ENCODE data around the gene MPDU1. TPM values are rescaled to one million over a fixed set of nuclear protein-coding genes. Genes with fewer than 3 reads are reported as not detected.
"Not testable (repeated sequence)": the region's sequence is repeated elsewhere in the genome, so short reads cannot be mapped to it uniquely, and the experiment has no call there.

MPDU1 gene
- total RNA-seq, 1 donor from 2014 or later = 76.4 TPM

DNA sequence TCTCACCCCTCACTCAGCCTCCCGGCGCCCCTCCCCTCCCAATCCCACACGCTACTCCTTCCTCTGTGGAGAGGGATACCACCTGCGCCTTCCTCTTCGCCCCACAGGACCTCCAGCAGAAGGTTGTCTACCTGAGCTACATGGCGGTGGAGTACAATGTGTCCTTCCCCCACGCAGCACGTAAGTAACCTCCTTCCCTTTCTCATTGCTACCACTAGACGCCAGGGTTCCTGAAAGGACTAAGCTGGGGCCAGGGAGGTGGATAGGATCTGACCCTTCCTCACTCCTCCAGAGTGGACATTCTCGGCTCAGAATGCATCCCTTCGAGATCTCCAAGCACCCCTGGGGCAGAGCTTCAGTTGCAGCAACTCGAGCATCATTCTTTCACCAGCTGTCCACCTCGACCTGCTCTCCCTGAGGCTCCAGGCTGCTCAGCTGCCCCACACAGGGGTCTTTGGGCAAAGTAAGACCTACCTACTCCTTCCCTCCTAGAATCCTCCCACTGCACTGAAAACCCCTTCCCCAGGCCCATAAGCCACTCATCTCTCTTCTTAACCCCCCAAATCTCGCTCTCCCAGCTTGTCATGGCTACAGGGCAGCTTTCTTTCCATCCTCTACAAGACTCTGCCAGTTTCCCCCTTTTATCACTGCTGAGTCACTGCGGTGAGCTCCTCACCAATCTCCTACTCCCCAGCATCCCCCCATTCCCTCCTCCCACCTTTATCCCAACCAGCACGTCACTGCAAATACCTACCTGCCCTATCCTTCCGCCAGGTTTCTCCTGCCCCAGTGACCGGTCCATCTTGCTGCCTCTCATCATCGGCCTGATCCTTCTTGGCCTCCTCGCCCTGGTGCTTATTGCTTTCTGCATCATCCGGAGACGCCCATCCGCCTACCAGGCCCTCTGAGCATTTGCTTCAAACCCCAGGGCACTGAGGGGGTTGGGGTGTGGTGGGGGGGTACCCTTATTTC, 2.8 kb upstream of the MPDU1 start:
- no peak for DNase-seq (ENCODE audit: low spot score)

DNA sequence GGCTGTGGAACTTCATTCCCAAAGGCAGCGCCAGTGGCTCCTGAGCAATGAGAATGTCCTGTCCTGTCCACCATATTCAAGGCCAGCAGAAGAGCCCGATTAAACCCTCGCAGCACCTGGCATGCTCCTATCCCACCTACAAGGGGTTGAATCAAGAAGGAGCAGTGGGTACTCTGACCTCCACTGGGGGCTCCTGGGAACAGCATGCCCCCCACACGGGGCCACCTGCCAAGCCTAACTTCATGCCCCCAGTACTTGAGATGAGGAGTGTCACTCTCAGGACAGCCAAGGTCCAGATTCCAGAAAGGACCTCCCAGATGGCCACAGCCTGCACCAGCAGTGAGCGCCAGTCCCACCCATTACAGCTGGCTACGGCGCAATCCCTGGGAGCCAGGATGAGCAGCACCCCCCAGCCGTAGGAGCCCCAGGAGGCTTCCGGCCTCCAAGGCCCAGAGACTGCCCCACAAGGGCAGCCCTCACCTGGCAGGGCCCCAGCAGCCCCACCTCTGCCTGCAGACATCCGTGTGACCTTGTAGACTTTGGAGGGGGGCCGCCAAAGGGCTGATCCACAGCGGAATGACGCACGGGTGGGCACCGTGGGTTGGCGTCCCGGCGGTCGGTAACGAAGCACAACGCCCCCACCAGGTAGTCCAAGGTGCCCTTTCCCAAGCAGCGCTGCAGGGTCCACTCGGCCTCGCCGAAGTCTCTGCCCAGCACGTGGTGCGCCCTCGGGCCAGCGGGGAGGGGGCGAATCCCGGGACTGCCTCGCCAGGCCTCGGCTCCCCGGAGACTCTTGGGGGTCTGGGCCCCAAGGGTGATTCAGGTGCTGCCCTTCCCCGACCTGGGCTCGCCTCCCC, 1.0 kb upstream of the MPDU1 start:
- DNase-seq (ENCODE audit: low spot score) = no peak

DNA sequence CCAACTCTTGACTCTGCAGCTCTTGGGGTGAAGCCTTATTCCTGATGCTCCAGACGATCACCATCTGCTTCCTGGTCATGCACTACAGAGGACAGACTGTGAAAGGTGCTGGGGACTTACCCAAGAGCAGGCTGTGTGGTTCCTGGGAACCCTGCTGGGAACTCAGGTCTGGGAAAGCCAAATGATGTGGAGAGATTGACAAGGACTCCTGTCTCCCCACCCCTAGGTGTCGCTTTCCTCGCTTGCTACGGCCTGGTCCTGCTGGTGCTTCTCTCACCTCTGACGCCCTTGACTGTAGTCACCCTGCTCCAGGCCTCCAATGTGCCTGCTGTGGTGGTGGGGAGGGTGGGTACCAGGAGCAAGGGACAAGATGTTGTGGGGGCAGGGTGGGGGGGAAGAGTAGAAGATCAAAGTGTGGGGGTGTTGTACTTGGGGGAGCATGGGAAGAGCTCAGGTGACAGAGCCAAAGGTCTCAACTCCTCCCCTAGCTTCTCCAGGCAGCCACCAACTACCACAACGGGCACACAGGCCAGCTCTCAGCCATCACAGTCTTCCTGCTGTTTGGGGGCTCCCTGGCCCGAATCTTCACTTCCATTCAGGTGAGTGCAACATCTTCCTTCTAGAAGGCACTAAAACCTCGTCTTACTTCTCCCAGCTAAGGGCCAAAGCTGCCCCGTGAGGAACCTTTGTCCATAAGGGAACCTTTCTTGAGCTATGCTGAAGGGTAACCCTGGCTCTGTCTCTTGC, 3.2 kb downstream of the MPDU1 start:
- no peak for DNase-seq (ENCODE audit: low spot score)

DNA sequence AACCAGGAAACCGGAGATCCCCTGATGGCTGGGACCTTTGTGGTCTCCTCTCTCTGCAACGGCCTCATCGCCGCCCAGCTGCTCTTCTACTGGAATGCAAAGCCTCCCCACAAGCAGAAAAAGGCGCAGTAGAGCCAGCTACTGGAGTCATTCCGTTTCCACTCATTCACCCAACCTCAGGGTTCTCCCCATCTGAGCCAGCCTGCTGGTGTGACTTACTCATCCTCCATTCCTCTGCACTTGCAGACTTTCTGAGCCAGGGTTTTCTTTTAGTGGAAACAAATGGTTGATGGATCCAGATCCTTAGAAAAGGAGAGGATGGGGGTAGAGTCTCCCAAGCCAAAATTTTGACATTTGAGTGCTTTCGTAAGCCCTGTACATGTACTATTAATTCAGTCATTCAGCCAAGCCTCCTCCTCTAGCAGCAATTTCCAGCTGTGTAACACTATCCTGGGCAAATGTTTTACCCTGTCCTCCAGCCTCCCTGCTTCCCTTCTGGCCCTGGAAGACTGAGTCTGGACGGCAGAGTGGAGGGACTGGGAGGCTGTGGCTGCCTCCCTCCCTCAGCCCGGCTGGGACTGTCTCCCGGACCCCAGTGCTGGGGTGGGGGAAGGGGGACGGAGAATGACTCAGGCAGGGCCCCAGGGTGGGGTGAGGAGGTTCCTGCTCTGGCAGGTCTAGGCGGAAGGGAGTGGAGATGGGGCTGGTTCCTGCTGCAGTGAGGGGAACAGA, 3.9 kb downstream of the MPDU1 start:
- no peak for DNase-seq (ENCODE audit: low spot score)

DNA sequence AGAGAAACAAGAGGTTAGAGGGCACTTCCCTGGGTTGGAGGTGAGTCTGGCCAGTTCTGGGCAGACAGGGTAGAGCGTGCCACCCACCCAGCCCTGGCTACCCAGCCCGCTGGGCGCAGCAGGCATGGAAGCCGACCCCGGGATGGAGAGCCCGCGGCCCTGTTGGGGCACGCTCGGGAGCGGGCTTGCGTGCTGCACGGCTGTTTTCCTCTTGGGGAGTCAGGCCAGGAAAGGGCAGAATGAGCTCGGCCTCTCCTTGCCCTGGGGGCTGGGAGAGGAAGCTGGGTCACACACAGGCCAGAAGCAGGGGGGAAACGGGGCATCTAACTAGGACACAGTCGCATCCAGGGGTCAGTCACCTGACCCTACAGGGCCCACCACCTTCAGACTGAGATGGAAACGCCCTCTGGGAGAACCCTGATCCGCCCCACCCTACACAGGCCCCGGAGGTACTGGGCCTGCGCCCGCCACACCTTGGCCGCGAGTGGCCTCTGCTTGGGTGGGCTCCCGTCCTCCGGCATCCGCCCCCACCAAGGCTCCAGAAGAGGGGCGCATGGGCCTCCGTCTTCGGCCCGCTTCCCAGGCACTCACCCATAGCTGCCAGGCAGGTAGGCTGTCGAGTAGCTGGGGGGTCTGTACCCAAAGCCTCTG, 5.0 kb downstream of the MPDU1 start:
- DNase-seq (ENCODE audit: low spot score) = no peak

DNA sequence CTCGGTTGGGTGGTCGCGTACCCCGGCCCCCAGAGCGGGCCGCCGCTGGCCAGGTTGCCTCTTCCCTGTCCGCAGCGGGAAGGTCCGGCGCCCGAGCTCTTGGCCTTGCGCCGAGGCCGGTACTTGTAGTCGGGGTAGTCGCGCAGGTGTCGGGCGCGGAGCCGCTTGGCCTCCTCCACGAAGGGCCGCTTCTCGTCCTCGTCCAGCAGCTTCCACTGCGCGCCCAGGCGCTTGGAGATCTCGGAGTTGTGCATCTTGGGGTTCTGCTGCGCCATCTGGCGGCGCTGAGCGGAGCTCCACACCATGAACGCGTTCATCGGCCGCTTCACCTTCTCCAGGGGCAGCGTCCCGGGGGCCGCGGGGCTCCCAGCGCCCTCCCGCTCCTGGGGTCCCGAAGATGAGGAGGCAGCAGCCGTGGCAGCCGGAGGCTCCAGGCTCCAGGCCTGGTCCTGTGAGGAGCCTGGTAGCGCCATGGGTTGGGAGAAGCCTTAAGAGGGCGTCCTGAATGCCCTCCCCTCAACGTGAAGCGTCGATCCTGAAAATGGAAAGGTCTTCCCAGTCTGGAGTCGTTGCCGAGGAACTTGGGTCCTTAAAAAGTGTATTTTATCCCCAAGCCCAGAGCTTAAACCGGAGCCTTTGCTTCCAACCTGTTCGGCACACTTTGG, 5.7 kb downstream of the MPDU1 start:
- peak; percentile 84 for DNase-seq (ENCODE audit: low spot score)

DNA sequence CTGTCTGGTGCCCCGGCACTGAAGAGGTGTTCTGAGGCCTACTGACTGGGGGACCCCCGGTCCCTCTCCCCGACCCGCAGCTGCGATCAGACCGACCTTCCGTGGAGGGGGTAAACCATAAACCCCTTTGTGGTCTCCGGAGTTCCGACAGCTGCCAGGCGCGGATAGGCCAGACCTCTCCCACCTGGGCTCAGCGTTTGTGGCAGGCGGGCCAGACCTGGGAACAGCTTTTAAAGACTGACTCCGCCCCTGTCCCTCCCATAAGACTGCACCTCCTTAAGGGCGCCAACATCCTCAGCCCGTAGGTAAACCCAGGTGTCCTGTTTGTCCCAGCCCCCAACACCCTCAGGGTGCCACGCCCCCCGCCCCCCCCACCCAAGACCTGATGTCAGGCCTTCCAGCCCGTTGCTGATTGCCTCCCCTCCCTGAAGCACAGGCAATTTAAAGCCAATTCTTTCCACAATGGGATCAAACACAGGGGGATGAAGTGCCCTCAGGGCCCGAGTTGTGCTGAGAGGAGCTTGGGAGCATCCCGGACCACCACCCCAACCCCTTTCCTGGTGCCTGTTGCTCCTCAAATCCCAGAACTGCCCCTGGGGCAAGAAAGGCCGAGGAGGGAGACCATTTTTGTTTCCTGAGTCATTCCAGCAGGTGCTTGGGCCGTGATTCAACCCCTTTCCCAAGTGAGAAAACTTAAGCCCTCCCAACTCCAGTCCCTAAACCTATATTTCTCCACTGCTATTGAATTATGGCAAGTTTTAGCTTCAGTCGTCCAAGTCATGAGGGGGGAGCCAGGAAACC, 6.4 kb downstream of the MPDU1 start, which contains the start of gene SOX15:
Gene SOX15 (minus strand): TSS at position 204 of the 801 bp plus-strand sequence. CDS start 418 bp downstream, outside the sequence.
- DNase-seq (ENCODE audit: low spot score) = no peak

DNA sequence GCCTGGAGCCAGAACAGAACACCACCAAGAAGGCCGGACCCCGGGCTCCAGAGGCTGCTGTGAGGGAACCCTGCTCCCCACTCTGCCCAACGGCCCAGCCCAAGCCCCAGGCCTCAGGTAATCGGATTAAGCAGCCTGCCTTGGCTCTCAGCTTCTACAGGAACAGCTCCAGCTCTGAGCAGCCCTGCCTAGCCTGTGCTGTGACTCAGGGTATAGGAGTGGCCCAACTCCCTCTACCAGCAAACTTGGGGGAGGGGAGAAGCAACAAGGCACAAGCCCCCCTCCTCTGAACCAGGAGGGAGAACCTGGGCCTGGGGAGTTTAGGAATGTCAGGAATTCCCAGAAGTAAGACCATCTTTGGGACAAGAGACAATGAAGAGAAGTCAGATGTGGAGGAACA, 7.1 kb downstream of the MPDU1 start:
- no peak for DNase-seq (ENCODE audit: low spot score)

DNA sequence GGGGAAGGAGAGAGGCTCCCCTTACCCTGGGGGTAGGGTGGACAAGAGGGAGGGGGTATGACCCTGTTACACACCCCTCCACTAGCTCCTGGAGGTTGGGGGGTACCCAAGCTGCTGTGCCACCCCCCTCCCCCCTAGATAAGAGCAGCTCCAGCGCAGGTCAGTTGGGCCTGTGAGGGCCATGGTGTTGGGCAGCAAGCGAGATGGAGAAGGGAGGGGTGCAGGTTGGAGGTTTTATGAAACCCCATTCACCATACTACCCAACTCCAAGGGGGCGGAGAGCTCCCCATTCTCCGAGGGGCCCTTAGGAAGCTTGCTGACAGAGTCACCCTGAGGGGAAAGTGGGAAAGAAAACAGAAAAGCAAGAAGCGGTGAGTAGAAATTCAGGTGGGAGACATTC, 7.9 kb downstream of the MPDU1 start:
- no peak for DNase-seq (ENCODE audit: low spot score)

DNA sequence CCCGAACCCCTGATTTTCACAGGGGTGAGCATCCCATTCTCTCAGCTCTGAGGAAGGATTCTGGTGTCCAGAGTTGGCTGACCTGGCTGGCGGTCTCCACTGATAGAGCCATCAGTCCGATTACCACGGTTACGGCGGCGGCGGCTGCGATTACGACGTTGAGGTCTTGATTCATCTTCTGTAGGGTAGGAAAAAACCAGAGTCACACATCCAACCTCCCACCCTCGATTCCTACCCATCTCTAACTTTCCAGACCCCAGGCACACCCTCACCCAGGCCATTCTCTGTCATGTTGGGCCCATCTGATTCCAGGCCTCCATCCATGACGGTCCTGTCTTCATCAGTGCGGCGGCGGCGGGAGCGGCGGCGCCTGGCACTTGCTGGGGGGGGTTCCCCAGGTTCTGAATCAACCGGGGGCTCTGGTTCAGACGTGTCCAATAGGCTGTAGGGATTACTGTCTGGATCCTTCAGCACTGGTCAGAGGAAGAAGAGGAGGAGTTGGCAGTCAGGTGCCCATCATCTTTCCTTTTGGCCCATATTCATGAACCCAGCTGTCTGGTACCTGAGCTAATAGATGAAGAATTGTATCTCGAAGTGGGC, 8.9 kb downstream of the MPDU1 start:
- DNase-seq (ENCODE audit: low spot score) = no peak

DNA sequence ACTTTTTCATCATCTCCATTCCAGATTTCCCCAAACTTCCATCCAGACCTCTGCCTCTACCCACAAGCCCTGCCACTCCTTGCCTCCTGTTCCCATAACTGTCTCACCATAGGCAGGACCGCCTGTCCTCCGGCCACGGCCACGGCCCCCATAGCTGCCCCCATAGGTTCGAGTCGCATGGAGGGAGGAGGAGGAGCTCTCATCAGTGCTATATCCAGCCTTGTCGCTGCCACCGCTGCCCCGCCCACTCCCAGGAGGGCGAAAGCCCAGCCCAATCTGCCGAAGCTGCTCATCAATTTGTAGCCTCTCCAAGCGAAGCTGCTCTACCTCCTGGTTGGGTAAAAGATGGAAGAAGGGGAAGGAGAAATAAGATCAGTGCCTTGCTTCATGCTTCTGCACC, 9.6 kb downstream of the MPDU1 start:
- no peak for DNase-seq (ENCODE audit: low spot score)

DNA sequence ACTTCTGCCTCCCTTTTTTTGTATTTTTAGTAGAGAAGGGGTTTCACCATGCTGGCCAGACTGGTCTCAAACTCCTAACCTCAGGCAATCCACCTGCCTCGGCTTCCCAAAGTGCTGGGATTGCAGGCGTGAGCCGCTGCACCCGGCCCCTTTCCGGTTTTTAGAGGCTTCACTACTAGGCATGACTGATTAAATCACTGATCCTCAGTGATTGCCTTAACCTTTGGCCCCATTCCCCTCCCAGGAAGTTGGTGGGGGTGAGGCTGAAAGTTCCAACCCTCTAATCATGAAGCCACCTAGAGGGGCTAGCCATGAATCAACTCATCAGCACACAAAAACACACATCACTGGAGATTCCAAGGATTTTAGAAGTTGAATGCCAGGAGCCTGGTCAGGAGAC, 13.9 kb downstream of the MPDU1 start:
- not testable (repeated sequence) for DNase-seq (ENCODE audit: low spot score)

DNA sequence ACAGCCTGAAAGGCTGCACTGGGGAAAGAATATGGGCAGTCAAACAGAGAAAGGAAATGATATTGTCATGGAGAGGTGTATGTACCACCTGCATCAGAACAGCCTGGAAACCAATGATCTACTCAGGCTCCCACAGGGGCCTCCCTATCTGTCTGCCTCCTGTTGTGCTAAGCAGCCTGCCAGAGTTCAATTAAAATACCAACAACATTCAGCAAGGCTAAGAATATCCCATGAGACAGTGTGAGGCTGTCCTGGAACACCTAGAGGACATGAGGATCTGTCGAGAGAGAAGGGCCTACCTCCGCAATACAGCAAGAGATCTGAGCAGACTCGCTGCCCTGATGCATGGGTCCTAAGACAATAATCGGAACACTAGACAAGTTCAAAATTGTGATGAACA, 22.6 kb downstream of the MPDU1 start:
- no peak for DNase-seq (ENCODE audit: low spot score)

DNA sequence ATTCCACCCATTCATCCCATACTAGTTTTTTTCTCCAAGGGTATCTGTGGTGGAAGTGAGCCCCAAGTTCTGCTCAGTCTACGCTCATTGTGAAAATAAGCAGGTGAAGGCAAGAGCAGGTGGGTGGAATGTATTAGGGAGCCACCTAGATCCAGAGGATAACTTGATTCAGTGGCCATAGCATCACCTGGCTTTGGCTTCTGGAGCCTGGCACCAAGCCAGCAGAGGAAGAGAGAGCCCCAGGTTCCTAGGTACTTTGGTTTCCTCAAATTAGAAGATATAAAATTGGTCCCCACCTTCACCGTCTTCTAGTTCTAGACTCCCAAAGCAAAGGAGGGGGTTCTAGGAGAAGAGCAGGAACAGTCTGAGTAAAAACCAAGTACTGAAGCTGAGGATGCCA, 27.0 kb downstream of the MPDU1 start:
- DNase-seq (ENCODE audit: low spot score) = no peak

DNA sequence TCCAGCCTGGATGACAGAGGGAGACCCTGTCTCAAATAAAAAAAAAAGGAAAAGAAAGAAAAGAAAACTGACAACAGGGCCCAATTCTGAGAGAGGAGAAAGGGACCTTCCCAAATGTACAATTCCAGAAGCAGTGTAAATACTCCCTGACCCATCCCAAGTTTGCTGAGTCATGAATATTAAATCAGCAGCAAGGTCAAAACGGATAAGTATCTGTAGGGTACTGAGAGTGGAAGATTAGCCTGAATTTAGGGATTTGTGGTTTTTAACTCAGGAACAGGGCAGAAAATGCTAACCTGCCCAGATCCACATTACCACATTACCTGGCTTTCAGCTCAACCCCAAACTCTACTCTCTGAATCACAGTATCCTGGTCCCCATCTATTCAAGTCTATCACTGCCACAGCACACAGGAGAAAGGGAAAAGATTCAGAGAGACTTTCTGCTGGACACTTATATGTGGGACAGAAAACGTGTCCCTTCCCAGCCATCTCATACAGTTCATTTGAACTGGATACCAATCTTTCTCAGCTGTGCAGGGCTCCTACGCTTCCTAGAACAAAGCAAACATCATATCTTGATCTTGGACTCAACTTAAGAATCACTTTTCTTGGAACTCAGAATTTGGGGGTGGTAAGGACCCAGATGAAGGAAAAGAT, 28.1 kb downstream of the MPDU1 start:
- DNase-seq (ENCODE audit: low spot score) = no peak

DNA sequence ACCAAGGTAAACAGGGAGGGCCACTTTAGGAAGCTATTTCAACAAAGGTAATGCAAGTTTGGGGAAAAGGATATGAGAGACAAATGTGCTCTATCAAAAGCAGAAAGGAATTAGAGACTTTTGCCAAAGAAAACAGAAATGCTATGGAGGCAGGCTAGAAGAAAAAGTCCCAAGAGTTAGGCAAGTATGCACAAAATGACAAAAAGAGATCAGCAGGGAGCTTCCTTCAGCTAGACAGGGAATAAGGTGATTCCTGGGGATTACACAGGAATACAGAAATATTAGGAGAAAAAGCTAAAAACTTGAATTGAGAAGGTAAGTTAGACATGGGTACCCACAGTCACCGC, 28.6 kb downstream of the MPDU1 start:
- DNase-seq (ENCODE audit: low spot score) = no peak

DNA sequence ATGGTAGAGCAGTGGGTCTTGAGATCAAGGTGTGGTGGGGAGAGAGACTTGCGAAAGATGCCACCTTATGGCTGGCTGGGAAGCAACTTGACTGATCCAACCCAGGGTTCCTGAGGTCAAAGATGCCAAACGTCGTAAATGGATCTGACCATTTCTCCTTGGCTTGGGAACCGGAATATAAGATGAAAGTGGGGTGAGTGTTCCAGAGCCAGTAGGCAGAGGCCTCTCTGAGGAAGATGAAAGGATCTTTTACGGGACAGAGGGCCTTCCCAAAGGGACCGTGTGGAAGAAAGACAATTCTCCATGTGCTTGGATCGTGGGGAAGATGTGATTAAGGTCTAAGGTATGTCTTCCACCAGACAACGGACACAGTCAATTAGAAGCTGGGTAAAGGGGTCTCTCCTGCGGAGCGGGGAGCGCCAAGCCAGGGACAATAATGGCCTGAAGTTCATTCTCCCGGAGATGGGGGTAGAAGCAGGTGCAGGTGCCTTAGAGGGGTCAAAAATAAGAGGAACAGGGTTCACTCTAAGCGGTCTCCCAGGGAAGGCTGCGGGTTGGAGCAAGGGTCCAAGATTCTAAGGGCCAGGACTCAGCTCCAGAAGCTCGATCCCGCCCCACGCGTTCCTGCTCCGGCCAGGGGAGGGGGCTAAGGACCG, 30.2 kb downstream of the MPDU1 start:
- no peak for DNase-seq (ENCODE audit: low spot score)

Data from mucosa of gallbladder (tissue), 1 donor.